SKM-1 treated with dmso at 0.1 percent for 144 hours (cell line): ENCODE results near the gene IFT43.

ENCODE experiments used
- DNase-seq: peaks from one replicate; lab custom pipeline; 2025; ENCODE audit not compliant: unreplicated experiment; lab: John Stamatoyannopoulos, UW

Gene IFT43

DNA sequence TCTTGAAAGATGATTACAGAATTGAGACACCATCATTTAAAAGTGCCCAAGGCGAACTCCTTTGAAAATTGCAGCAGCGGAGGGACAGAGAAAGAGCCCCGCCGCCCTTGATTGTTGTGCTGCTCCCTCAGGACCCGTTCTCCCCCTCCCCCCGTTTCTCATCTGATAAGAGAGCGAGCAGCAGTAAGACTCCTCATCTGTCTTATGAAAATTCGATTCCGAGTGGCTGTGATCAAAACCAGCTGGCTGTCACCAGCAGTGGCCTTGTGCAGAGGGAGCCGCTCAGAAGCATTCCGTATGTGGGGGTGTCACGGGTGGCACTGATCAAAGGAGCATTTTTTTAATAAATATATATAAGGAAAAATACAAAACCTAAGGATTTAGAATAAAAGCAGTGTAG lies 88.2 kb downstream of the IFT43 start:
- DNase-seq, result no peak

DNA sequence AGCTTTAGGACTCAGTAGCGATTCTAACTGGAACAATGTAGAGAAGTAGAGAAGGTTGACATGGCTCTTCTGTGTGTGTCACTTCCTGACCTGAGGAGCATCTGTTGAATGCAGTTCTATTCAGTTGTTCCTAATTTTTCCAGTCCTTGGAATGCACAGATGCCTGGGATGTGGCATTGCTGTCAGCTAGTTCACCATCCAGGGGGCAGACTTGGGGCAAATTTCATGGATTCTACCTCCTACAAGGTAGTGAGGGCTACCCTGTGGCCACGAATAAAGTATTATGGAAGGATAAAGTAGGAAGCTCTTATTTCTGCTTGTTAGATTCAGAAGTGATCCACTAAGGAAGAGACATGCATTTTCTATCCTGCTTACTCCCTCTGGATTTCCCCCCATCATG lies 91.8 kb downstream of the IFT43 start:
- DNase-seq, result no peak

DNA sequence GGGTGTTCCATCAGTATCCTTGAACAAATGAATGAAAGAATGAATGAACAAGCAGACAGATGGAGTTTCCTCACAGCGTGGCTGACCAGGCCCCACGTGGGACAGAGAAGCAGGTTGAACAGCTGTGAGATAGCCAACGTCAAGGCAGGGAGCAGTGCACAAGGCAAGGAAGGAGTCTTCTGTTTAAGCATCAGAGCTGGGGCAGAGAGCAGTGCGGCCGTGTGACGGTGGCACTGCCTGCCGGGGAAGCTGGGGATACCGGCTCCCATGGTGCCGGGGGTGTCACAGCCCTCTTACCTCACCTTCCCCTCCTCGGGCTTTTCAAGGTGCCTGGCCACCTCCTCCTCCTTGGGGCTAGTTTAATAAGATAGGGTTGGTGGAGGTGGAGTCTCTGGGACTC lies 92.9 kb downstream of the IFT43 start:
- no peak for DNase-seq

DNA sequence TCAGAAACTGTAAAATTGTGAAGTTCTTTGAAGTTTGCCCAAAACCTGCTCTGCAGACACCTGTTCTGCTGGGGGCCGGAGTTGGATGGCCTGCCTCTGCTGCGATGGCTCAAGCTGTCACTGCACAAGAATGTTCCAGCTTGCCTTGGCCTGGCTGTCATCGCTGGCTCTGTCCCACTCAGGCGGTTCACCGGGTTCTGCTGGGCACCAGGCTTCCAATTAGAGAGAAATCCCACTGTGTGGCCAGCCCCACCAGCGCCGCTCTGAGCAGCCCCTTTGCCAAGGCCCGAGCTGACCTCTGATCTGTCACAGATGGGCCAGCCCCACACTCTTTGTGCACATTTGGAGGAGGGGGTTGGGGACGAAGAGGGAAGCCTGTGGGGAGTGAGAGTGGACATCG lies 94.5 kb downstream of the IFT43 start:
- DNase-seq, result no peak

DNA sequence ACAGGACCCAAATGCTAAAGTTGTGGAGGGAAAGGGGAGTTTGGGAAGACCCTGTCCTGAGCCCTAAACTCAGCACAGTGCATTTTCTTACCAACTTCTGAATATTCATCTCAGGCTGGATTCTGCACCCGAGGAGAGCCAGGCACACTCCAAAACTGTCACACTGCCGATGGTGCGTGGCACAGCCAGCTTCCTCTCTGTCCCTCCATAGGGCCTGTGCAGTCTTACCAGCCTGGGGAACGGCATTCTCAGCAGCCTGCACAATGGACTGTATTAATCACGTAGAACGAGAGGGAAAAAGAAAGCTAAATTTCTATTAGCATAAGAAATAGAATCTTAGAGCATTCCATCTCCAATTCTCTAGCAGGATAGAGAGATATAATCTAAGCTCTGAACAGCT lies 94.9 kb downstream of the IFT43 start:
- DNase-seq, result no peak

DNA sequence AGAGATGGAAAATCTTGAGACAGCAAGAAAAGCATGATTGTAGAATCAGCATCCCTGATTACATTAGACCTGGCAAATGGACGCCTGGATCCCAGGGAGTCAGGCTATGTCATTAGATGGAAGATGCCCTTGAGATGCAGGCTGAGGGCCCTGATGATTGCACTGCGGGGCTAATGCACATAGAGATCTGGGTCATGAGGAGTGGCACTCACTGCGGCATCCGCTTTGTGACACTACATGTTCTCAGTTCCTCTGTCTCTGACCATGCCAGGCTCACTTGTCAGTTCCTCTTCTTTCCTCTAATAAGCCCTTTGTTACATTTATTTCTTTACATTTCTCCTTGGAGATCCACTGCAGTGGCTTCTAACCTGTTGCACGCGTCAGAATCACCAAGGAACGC lies 96.1 kb downstream of the IFT43 start:
- DNase-seq, result no peak

DNA sequence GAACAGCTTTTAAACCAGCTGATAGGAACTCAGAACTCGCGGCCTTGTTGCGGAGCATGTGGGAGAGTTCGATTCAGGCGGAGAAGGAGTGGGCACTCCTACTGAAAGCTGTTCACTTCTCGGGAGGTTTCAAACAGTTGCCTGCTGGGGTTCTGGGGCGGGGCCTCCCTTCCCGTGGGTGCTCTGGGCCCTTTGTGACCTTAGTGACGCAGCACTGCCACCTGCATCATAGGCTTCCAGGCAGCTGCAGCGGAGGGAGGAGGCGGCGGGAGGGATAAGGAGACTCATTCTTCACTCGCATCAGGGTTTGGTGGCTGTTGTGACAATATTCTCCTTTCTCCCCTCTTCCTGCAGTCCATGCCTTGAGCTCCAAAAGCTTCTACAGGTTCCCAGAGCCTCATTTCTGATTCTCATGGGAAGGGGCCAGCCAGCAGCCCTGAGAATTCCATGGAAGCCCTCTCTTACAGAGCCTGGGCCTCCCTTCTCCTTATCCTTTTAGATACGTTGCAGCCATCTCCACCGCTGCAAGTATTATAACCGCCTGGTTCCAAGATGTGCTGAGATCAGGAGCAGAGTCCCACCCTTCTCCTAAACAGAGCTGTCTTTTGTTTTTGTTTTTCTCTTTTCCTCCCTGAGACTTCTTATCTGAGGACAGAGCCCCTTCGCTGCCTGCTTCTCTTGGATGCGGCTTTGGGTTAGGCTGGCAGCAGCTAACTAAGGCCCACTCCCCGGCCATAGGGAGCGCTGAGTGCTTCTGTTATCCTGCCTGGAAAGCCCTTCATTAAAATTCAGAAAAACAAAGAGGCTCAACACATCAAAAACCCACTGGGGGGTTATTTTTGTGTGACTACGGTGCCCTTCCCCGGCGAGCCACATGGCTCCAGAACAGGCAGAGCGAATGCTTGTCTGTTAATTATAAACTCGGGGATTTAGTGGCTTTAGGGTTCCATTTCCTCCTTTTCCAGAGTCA lies 98.5 kb downstream of the IFT43 start:
- DNase-seq, result no peak

DNA sequence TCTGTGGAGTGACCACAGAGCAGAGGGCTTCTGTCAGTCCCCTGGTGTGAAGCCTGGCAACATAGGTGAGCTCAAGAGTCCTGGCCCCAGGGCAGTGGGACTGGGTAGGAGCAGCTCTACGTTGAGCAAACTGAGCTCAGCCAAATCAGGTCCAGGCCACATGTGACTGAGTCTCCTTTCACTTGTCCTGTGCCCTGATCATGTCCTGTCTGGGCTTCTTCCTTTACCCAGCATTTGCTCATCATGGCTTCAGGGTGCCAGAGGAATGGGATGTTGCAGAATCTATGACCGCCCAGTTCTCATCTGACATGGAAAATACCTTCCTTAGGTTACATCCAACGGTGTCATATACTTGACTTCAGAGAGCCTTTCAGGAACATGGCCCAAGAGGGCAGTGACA lies 99.8 kb downstream of the IFT43 start:
- DNase-seq, result no peak

DNA sequence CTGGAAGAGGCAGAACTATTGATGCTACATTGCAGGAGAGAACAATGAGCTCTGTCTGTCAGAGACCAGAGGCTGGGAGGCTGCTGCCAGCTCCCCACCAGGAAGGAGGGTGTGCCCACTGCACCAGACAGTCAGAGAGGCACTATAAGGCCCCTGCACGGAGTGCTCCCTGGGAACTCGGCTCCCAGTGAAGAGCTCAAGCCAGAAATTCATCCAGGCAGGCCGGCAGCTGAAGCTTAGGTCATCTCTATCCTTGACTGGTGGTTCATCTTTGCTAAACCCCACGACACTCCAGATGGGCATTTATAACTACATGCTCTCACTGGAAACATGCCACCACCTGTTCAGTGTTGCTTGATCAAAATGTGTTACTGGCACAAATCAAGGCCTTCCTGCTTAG lies 101.1 kb downstream of the IFT43 start:
- DNase-seq, result no peak

DNA sequence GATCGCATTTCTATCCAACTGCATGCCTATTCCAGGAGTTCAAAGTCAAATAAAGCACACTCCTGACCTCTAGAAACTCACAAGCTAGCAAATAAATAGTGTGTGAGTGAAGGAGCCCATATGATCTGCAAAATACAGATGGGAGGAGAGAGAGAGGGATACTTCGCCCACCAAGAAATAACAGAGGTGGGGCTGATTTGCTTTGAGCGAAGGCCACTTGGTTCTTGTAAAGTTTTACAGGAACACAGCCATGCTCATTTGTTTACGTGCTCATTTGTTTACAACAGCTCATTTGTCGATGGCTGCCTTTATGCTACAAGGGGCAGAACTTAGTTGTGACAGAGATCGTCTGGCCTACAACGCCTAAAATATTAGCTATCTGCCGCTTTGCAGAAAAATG lies 102.8 kb downstream of the IFT43 start:
- no peak for DNase-seq

DNA sequence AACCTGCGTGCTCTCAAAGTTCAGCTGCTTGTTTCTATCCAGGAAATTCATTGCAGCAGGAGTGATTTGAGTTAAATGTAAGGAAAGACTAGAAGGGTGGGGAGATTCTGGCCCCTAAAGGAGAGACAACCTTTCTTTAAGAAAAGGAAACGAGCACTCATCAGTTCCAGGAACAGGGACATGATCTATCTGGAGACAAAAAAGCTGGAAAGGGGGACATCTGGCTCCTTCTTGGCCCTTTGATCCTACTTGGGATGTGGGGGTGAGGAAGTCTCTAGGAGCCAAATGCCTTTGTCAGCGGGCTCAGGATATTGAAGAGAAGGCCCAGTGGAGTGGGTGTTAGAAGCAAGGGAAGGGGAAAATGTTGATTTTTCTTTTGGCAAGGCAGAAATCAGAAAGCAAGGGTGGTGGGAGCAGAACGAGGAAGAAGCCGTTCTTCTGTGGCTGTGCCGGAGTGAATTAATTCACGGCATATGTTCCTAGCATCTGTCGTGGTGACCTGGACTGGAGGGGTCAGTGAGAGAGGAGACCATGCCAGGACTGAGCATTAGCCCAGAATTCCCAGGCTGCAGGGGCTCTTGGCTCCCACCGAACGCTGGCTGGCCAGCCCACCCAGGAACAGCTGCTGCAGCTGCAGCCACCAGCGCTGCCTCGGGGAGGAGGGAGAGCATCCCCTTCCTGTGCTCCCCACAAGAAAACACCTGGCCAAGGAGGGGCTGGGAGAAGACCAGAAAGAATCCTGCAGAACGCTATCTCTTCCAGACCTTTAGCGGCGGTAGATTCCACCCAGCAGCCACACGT lies 103.4 kb downstream of the IFT43 start:
- no peak for DNase-seq

DNA sequence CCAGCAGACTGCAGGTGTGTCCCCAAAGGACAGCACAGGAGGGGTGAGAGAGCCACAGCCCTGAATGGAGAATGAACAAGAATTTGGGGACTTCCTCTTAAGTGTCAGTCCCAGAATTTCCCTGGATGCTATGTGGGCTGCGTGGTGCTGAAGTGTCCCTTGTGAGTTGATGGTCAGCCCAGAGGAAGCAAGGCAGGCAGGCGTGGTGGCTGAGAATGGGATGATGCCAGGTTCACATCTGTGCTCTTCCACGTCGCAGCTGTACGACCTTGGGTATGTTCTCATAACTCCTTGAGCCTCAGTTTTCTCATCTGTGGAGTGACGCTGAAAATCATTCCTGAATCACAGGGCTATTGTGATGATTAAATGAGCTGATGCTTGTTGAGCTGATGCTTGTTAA lies 104.0 kb downstream of the IFT43 start:
- no peak for DNase-seq

DNA sequence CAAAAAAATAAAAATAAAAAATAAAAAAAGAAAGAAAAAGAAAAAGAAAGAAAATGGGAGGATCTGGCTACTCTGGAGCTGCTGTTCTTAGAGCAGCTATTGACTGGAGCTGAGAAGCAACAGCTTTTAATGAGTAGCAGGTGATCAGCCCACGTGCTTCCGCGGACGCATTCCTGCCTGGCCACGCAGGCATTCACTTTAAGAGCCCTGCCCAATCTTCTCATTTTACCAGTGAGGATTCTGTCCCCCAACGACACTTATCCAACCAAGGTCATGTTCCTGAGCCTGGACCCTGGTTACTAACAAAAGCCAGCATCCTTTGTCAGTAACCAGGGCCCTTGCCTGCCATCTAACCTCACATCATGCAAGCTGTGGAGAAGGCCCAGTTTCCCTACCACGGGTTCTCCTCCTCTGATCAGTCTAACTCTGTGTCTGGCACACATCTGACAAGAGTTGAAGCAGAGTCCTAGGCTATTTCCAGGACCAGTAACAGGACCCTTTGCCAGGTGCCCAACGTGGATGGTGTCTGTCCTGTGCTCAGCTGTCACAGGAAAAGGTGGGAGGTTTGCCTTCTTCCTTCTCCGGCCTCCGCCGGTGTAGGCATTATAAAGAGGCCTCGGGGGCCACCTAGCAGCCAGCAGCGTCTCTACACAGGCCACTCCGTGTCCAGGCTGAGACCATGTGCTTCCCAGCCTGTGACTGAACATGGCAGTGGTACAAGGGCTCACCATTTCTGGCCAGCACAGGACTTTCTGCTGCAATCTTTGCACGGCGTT lies 105.2 kb downstream of the IFT43 start:
- DNase-seq, result no peak

DNA sequence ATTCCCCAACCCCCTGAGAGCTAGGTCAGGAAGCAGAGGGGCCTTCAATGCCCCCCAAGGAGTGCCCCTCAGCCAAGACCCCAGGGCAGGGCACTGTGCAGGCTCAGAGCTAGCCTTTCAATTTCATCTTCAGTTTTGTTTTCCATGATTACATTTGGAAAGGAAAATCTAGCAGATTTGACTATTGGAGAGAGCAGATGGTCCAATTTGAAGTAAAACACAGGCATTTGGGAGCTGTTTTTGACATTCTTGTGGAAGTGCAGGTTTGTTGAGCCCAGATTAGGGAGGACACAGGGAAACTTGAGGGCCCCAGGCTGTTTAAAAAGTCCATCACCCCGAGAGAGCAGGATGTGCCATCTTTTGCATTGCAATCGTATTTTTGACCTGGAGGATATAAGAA lies 107.5 kb downstream of the IFT43 start:
- no peak for DNase-seq

DNA sequence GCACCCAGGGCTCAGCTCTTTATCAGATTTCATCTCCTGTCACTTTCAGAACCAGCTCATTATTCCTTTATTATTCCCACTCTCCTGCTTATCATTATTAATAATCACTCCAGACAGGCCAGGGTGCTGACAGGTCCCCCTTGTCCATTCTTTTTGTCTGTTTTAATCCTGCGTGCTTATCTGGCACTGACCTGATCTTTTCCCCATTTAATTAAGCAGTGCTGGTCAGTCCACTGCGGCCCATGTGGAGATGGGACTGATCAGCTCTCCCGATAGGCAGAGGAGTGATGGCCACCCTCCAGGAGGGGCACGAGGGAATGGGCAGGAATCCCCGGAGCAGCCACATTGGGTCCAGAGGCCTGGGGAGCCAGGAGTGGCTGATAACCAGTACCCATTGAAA lies 110.7 kb downstream of the IFT43 start:
- no peak for DNase-seq

DNA sequence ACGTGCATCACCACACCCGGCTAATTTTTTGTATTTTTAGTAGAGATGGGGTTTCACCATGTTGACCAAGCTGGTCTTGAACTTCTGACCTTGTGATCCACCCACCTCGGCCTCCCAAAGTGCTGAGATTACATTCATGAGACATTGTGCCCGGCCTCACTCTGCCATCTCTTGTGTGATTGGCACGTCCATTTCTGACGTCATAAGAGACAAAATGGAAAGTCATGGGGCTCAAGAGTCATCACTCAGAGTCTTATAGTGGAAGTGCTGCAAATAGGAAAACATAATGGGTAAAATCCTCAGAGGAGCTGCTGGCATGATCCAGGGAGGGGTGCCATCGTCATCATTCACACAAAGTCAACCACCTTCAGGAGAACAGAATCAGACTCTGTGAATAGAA lies 112.0 kb downstream of the IFT43 start:
- DNase-seq, result no peak

DNA sequence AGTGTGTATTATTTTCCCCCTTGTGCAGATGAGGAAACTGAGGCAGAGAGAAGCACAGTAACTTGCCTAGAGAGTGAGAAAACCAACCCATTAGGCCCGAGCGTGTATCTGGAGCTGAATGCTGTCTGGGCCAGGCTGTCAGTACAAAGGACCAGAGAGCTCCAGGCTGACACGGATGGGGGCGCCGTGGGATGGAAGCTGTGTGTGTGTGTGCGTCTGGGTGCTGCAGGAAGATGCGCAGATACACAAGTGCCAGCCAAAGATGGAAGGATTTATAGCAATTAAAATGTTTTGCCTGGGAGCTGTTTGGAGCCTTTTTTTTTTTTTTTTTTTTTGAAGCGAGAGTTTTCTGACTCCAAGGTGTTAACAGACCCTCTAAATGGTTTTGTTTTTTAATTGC lies 112.5 kb downstream of the IFT43 start:
- DNase-seq, result no peak

DNA sequence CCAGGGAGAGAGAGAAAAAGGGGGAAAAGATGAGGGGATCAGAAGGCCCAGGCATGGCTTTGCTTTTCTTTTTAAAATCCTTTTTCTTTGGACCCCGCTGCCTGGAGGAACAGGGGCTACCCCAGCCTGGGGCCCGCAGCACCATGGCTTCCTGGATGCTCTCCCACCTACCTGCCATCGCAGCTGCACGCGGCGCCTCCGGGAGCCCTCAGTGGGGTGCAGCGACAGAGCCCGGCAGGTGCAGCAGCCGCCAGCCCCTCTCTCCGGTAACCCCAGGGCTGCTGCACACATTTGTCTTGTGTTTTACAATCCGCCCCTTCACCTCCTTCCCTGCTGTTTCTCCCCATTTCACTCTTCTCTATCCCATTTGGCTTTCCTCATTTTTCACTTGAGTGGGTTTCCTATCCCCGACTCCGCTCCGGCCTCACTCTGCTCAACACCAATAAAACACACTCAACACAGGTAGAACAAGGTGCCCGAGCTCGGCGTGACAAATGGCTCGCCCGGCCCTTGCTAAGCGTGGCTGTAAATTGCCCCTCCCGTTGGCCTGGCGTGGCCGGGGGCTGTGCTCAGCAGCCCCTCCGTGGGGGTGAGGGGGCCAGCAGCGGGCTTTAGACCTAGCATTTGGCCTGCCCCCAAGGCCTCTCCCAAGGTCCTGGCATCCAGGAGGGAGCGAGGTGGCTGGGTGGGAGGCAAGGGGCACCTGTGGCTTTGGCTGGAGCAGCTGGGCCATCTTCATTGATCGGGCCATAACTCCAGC lies 113.5 kb downstream of the IFT43 start:
- DNase-seq, result no peak

DNA sequence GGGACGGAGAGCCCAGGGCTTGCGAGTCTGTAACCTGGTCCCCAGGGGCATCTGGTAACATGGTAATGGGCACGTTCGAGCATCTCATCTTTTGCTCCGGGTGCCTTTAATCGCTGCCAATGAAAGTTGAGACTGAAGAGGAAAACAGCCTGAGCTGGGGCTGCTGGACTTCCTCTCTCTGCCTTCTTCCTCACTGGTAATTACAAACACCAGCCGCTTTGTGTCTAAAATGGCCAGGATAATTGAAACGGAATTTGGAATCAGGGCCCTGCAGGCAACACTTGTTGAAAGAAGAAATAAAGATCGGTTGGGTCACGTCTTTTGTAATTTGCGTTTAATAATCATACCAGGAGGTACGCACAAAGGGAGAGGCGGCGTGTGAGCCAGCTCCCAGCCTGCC lies 114.7 kb downstream of the IFT43 start:
- DNase-seq, result no peak
